ENCODE data around the gene KIR3DL2. TPM values are rescaled to one million over a fixed set of nuclear protein-coding genes. Genes with fewer than 3 reads are reported as not detected.
"Not testable (repeated sequence)": the region's sequence is repeated elsewhere in the genome, so short reads cannot be mapped to it uniquely, and the experiment has no call there.

The KIR3DL2 gene
- total RNA-seq, 1 donor from 2014 or later: not detected

GRCh38 chr19:54905421-54905802 lies 55.2 kb downstream of the KIR3DL2 start:
- intact Hi-C loops (cut with DNase I): no loop called here

GRCh38 chr19:54905803-54906511 lies 55.7 kb downstream of the KIR3DL2 start, which contains the start of gene NCR1:
Gene NCR1, plus strand, starts transcription at chr19:54906148. Its CDS starts 40 bp downstream, at chr19:54906188.
- intact Hi-C loops (cut with DNase I): no loop called here
- no peak for ATAC-seq
- DNase-seq (ENCODE audit: missing footprints): no peak

More at GRCh38 chr19:54905421-54905802, 55.2 kb downstream of the KIR3DL2 start:
- DNase-seq (ENCODE audit: missing footprints) (no peak), ATAC-seq (no peak)

- intact Hi-C loops (cut with DNase I): no loop called here
- no peak for DNase-seq (ENCODE audit: missing footprints)
- ATAC-seq: no peak
Measured at GRCh38 chr19:54906819-54907218, 56.6 kb downstream of the KIR3DL2 start.

- intact Hi-C loops (cut with DNase I); DNase-seq (ENCODE audit: missing footprints); ATAC-seq: not testable (repeated sequence)
Measured at GRCh38 chr19:54907899-54908298, 57.7 kb downstream of the KIR3DL2 start.

Other genes starting within 250 kb of the KIR3DL2 start
- 1.8 TPM for gene LILRB1, start 220.0 kb upstream of the KIR3DL2 start, total RNA-seq
- gene LILRB4, start 187.5 kb upstream of the KIR3DL2 start, total RNA-seq: 5.0 TPM
- gene KIR3DL3, start 126.0 kb upstream of the KIR3DL2 start, total RNA-seq: not detected
- not detected for gene KIR2DL3, start 111.9 kb upstream of the KIR3DL2 start, total RNA-seq
- not detected for gene KIR2DL1, start 80.7 kb upstream of the KIR3DL2 start, total RNA-seq
- gene KIR2DL4, start 46.8 kb upstream of the KIR3DL2 start, total RNA-seq: not detected
- not detected for gene KIR3DL1, start 34.0 kb upstream of the KIR3DL2 start, total RNA-seq
- not detected for gene KIR2DS4, start 17.8 kb upstream of the KIR3DL2 start, total RNA-seq
- gene FCAR, start 23.8 kb downstream of the KIR3DL2 start, total RNA-seq: 0.27 TPM
- gene NCR1, start 55.7 kb downstream of the KIR3DL2 start, total RNA-seq: not detected
- gene NLRP7, start 97.1 kb downstream of the KIR3DL2 start, total RNA-seq: not detected
- 0.89 TPM for gene NLRP2, start 115.9 kb downstream of the KIR3DL2 start, total RNA-seq
- 0.49 TPM for gene GP6, start 187.8 kb downstream of the KIR3DL2 start, total RNA-seq
- gene RDH13, start 212.7 kb downstream of the KIR3DL2 start, total RNA-seq: 47.8 TPM
- 1.9 TPM for gene EPS8L1, start 225.4 kb downstream of the KIR3DL2 start, total RNA-seq

Measured in Right ventricle myocardium inferior (tissue), 1 donor.